OCI-LY7 (cell line): Measurements from ENCODE around the gene ASCC1.

Experiments
- EZH2phosphoT487 ChIP-seq: fragments of 200-600 bp; sonication (generic); IDR thresholded peaks from 2 replicates; pipeline ENCODE4 v1.6.1; 2018; ENCODE audit warnings: low read depth, borderline replicate concordance, mild to moderate bottlenecking, mixed run types, antibody characterized with exemption, low read length, moderate library complexity, mixed read lengths
- TF ChIP-seq, protein P1 (sequence below): fragments of 200-600 bp; sonication (generic); conservative IDR thresholded peaks from 2 replicates; pipeline ENCODE4 v1.5.1; 2014; ENCODE audit warnings: mild to moderate bottlenecking, antibody characterized with exemption, low read length, moderate library complexity, mixed read lengths

DNA sequence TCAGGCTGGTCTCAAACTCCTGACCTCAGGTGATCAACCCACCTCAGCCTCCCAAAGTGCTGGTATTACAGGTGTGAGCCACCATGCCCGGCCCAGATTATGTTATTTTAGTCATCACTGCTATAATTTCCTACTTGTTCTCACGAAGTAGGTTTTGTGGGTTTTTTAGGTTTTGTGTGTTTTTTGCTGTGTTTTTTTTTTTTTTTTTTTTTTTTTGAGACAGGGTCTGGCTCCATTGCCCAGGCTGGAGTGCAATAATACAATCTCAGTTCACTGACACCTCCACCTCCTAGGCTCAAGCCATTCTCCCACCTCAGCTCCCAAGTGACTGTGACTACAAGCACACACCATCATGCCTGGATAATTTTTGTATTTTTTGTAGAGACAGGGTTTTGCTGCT, 21.1 kb downstream of the ASCC1 start:
- TF ChIP-seq EZH2phosphoT487, result no peak
- TF ChIP-seq, protein P1, sequence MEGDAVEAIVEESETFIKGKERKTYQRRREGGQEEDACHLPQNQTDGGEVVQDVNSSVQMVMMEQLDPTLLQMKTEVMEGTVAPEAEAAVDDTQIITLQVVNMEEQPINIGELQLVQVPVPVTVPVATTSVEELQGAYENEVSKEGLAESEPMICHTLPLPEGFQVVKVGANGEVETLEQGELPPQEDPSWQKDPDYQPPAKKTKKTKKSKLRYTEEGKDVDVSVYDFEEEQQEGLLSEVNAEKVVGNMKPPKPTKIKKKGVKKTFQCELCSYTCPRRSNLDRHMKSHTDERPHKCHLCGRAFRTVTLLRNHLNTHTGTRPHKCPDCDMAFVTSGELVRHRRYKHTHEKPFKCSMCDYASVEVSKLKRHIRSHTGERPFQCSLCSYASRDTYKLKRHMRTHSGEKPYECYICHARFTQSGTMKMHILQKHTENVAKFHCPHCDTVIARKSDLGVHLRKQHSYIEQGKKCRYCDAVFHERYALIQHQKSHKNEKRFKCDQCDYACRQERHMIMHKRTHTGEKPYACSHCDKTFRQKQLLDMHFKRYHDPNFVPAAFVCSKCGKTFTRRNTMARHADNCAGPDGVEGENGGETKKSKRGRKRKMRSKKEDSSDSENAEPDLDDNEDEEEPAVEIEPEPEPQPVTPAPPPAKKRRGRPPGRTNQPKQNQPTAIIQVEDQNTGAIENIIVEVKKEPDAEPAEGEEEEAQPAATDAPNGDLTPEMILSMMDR, result no peak
